OCI-LY3 (cell line): Measurements from ENCODE around the gene ASXL1.

Experiments used
- EZH2phosphoT487 ChIP-seq: fragments of 200-600 bp; shearing (Covaris generic); IDR thresholded peaks from 2 replicates; pipeline ENCODE4 v1.6.1; 2018; ENCODE audit warnings: antibody characterized with exemption, mixed run types, low read depth
- TF ChIP-seq, protein P1 (sequence below): fragments of 200-600, 300-600 bp; sonication (generic); IDR thresholded peaks from 2 replicates; pipeline ENCODE4 v1.5.1; 2014; ENCODE audit warnings: antibody characterized with exemption, low read length, low read depth

DNA sequence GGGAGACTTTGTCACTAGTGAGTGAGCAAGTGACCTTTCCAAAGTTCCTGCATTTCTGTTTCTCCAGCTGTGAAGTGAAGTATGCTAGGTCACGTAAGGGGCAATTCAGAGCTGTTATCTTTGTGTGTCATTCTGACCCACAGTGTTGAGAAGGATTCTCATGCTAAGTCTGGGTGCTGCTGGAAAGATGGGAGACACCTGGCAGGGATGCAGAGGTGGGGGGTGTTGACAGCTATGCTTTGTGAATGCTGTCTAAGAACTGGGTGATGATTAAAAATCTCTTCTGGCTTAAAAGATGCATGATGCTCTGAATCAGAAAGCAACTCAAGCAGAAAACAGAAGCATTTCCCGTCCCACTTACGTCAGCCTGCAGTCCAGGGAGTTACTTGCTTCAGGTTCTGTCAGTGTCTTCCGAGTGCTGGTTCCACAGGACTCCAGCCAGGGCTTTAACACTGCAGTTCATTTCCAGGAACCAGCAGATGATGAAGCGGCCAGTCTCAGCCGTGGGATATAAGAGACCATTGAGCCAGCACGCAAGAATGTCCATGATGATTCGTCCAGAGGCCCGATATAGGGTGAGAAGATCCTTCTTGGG is 30.9 kb upstream of the ASXL1 start:
- TF ChIP-seq, protein P1, sequence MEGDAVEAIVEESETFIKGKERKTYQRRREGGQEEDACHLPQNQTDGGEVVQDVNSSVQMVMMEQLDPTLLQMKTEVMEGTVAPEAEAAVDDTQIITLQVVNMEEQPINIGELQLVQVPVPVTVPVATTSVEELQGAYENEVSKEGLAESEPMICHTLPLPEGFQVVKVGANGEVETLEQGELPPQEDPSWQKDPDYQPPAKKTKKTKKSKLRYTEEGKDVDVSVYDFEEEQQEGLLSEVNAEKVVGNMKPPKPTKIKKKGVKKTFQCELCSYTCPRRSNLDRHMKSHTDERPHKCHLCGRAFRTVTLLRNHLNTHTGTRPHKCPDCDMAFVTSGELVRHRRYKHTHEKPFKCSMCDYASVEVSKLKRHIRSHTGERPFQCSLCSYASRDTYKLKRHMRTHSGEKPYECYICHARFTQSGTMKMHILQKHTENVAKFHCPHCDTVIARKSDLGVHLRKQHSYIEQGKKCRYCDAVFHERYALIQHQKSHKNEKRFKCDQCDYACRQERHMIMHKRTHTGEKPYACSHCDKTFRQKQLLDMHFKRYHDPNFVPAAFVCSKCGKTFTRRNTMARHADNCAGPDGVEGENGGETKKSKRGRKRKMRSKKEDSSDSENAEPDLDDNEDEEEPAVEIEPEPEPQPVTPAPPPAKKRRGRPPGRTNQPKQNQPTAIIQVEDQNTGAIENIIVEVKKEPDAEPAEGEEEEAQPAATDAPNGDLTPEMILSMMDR, result no peak
- TF ChIP-seq EZH2phosphoT487, result no peak
